ENCODE data around the gene ZNF513.
"Not testable (repeated sequence)": the region's sequence is repeated elsewhere in the genome, so short reads cannot be mapped to it uniquely, and the experiment has no call there.

ZNF513 gene

GRCh38 chr2:27354597-27354927, 26.0 kb downstream of the ZNF513 start:
- no peak for DNase-seq

DNA sequence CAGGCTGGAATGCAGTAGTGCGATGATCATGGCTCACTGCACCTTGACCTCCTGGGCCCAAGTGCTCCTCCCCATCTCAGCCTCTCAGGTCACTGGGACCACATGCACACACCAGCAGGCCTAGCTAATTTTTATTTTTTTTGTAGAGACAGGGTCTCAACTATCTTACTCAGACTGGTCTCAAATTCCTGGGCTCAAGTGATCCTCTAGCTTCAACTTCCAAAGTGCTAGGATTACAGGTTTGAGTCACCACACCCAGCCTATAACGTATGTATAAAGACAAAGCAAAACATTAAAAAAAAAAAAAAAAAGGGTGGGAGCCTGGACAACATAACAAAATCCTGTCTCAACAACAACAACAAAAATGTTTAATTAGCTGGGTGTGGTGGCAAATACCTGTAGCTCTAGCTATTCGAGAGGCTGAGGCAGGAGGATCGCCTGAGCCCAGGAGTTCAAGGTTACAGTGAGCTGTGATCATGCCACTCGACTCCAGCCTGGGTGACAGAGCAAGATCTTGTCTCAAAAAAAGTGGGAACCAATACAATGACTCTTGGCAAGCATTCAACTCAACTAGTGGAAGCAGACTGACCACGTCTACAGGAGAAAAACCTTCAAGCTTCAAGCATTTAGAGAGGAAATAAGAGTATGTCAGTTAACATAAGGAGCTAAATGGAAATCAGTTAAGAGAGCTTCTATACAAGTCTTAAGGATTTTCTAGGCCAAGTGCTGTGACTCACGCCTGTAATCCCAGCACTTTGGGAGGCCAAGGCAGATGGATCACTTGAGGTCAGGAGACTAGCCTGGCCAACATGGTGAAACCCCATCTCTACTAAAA, 26.6 kb downstream of the ZNF513 start:
- no peak for DNase-seq

DNA sequence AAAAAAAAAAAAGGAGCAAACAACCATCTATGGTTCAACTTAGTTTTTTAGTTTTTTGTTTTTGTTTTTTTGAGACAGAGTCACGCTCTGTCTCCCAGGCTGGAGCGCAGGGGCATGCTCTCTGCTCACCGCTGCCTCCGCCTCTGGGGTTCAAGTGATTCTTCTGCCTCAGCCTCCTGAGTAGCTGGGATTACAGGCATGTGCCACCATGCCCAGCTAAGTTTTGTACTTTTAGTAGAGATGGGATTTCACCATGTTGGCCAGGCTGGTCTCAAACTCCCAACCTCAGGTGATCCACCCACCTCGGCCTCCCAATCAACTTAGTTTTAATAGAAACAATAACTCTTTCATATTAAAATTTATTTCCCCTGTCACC, 27.2 kb downstream of the ZNF513 start:
- not testable (repeated sequence) for DNase-seq

GRCh38 chr2:27351802-27352598, 28.5 kb downstream of the ZNF513 start:
- no peak for DNase-seq

DNA sequence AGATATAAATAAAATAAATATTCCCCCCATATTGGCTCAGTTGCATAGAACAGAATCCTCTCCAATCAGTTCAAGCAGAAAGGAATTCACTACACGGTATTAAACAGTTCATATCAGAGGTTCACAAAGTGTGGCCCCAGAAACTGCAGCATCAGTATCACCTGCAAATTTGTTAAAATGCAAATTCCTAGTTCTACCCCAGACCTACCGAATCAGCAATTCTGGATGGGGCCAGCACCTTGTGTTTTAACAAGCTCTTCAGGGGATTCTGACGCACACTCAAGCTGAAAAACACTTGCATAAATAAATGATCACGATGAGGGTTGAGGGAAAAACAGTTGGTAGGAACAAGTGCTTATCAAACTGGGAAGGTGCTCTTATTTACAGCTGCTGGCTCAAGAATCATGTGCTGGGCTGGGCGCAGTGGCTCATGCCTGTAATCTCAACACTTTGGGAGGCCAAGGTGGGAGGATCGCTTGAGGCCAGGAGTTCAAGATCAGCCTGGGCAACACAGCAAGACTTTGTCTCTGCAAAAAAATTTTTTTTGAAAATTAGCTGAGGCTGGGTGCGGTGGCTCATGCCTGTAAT, 30.3 kb downstream of the ZNF513 start:
- no peak for DNase-seq

- DNase-seq = no peak
Measured at GRCh38 chr2:27347641-27348040, 32.9 kb downstream of the ZNF513 start.

GRCh38 chr2:27336173-27336572, 44.4 kb downstream of the ZNF513 start:
- no peak for DNase-seq

- DNase-seq = no peak
Measured at GRCh38 chr2:27335311-27335710, 45.2 kb downstream of the ZNF513 start.

All from NCI-H69 (cell line).